ENCODE measurements around the gene BLID.

DNA sequence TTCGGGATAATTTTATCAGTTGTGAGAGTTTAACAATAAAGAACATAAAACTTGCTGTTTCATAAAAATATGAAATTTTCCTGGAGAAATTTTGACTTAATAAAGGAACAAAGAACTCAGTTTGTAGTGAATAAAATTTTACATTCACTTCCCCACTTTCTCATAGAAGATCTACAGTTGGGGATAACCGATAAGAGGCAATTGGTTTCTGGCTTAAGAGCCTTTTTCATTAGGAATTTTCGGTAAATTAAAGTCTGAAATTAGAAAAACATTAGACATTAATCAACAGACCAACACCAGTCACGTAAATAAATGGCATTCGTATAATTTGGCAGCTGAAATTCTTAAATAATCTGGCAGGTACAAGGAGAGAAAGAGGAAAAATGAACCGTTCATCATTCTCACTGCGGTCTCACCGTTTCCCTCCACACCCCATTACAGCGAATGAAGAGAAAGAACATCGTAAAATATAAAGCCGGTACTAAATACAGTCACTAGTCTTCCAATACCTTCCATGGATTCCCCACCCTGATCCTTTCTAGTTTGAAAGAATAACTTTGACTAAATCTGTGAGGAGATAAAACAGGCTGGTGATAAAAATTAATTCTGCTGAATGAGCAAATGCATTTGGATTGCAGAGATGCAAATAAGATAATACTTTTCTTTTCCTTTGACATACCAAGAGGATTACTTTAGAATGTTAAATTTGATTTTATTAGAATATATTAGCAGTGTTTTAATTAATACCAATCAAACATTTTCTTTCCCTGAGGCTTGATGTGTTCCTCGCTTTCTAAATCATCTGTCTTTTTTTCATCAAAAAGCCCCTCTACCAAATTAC, 19.5 kb downstream of the BLID start:
- TF ChIP-seq CREB1 (CRISPR knock-in tag; IDR thresholded peaks at IDR 0.05; ENCODE audit: low read depth) (no peak), ZNF331 (CRISPR knock-in tag; IDR thresholded peaks at IDR 0.05; ENCODE audit: low read depth) (no peak), EZH2 (IDR thresholded peaks at IDR 0.05; ENCODE audit: low read depth, unreplicated experiment) (no peak), POLR2AphosphoS5 (IDR thresholded peaks at IDR 0.05; ENCODE audit: low read depth) (no peak)
- TF ChIP-seq, protein P1, sequence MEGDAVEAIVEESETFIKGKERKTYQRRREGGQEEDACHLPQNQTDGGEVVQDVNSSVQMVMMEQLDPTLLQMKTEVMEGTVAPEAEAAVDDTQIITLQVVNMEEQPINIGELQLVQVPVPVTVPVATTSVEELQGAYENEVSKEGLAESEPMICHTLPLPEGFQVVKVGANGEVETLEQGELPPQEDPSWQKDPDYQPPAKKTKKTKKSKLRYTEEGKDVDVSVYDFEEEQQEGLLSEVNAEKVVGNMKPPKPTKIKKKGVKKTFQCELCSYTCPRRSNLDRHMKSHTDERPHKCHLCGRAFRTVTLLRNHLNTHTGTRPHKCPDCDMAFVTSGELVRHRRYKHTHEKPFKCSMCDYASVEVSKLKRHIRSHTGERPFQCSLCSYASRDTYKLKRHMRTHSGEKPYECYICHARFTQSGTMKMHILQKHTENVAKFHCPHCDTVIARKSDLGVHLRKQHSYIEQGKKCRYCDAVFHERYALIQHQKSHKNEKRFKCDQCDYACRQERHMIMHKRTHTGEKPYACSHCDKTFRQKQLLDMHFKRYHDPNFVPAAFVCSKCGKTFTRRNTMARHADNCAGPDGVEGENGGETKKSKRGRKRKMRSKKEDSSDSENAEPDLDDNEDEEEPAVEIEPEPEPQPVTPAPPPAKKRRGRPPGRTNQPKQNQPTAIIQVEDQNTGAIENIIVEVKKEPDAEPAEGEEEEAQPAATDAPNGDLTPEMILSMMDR (conservative IDR thresholded peaks at IDR 0.05; ENCODE audit: low read depth in 2 of 2): no peak

Measured in GM23338 (cell line).